ENCODE results near the gene MON2.

The MON2 gene

GRCh38 chr12:62520361-62520760 is 53.7 kb downstream of the MON2 start:
- no peak for TF ChIP-seq CTCF (conservative IDR thresholded peaks at IDR 0.05)
- peak overlapping the region; percentile 82 for H3K27ac ChIP-seq

GRCh38 chr12:62522984-62523383 is 56.4 kb downstream of the MON2 start:
- peak overlapping the region; percentile 26 for H3K27ac ChIP-seq
- TF ChIP-seq CTCF (conservative IDR thresholded peaks at IDR 0.05) = peak; percentile 30; the same call in 1 of the 2 replicates

- no peak for TF ChIP-seq CTCF (conservative IDR thresholded peaks at IDR 0.05)
Observed at GRCh38 chr12:62523619-62524018, 57.0 kb downstream of the MON2 start.

GRCh38 chr12:62525271-62525670 is 58.6 kb downstream of the MON2 start:
- TF ChIP-seq CTCF (conservative IDR thresholded peaks at IDR 0.05) = no peak

More at GRCh38 chr12:62523619-62524018, 57.0 kb downstream of the MON2 start:
- H3K27ac ChIP-seq = peak overlapping the region; percentile 26

GRCh38 chr12:62530596-62530995 is 64.0 kb downstream of the MON2 start:
- TF ChIP-seq CTCF (conservative IDR thresholded peaks at IDR 0.05) = no peak
- H3K27ac ChIP-seq = no peak overlapping the region

More at GRCh38 chr12:62525271-62525670, 58.6 kb downstream of the MON2 start:
- H3K27ac ChIP-seq = no peak overlapping the region

- H3K27ac ChIP-seq = peak overlapping the region; percentile 62; the same call in 1 of the 2 replicates
- no peak for TF ChIP-seq CTCF (conservative IDR thresholded peaks at IDR 0.05)
Observed at GRCh38 chr12:62532333-62532732, 65.7 kb downstream of the MON2 start.

- peak overlapping the region; percentile 62 for H3K27ac ChIP-seq
- no peak for TF ChIP-seq CTCF (conservative IDR thresholded peaks at IDR 0.05)
Observed at GRCh38 chr12:62533087-62533754, 66.6 kb downstream of the MON2 start.
